ENCODE measurements around the gene TAF9. TPM values are rescaled to one million over a fixed set of nuclear protein-coding genes. Genes with fewer than 3 reads are reported as not detected.

Gene TAF9
- total and polyA plus RNA-seq, 2 of the 13 experiments (the other 11 are each of a cell fraction or from before 2014, with no cell fraction given), result 113 to 218 TPM

- TF ChIP-seq ZBTB40 (IDR thresholded peaks at IDR 0.05) (no peak), ZBTB40 (CRISPR knock-in tag; IDR thresholded peaks at IDR 0.05) (peak; percentile 77; the same call in 1 of the 2 replicates), ZBTB49 (CRISPR knock-in tag; IDR thresholded peaks at IDR 0.05; ENCODE audit: borderline replicate concordance) (no peak), ZNF383 (CRISPR knock-in tag; IDR thresholded peaks at IDR 0.05; ENCODE audit: borderline replicate concordance) (0 out of 2 replicates have a peak, but pooled peaks have one; percentile 52), MED8 (CRISPR knock-in tag; IDR thresholded peaks at IDR 0.05; ENCODE audit: insufficient replicate concordance) (peak; percentile 90), AKAP8 (CRISPR knock-in tag; IDR thresholded peaks at IDR 0.05) (peak; percentile 50; the same call in 1 of the 2 replicates), ARID5B (CRISPR knock-in tag; IDR thresholded peaks at IDR 0.05) (peak; percentile 60; the same call in 1 of the 2 replicates), NAIF1 (CRISPR knock-in tag; IDR thresholded peaks at IDR 0.05; ENCODE audit: borderline replicate concordance) (peak; percentile 67; the same call in 1 of the 2 replicates), ZBTB43 (CRISPR knock-in tag; conservative IDR thresholded peaks at IDR 0.05) (peak; percentile 48; the same call in 1 of the 2 replicates), FOXA1 (IDR thresholded peaks at IDR 0.05) (no peak), FOXA1 (CRISPR knock-in tag; IDR thresholded peaks at IDR 0.05) (peak; percentile 10; the same call in 1 of the 2 replicates)
Measured at GRCh38 chr5:69369340-69370121, at the start of gene TAF9, which contains the start of the genes AK6 and RAD17 (continued).
